ENCODE results near the gene GPR39.
A peak's percentile ranks its signal among the peaks of the same experiment; 100 is the strongest.

GPR39 gene

GRCh38 chr2:132497591-132497990 lies 81.0 kb downstream of the GPR39 start:
- DNase-seq, result peak; percentile 32

DNA sequence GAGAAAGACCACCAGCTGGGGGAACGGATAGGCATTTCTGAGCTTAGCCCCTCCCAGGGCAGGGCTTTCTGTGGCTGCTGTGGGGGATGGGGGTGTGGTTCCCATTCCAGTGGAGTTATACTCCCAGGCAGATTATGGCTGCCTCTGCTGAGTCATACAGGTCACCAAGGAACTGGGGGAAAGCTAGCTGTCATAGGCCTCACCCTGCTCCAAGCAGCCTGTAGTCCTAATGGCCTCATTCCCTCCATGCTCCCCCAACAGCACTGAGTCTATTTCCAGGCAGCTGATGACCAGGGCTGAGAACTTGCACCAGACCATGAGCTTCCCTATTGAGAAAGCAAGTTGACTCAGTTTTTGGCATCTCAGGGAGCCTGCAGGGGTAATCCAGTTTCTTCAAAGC lies 87.1 kb downstream of the GPR39 start:
- DNase-seq, result peak; percentile 34

- no peak for DNase-seq
Observed at GRCh38 chr2:132515010-132515409, 98.4 kb downstream of the GPR39 start.

DNA sequence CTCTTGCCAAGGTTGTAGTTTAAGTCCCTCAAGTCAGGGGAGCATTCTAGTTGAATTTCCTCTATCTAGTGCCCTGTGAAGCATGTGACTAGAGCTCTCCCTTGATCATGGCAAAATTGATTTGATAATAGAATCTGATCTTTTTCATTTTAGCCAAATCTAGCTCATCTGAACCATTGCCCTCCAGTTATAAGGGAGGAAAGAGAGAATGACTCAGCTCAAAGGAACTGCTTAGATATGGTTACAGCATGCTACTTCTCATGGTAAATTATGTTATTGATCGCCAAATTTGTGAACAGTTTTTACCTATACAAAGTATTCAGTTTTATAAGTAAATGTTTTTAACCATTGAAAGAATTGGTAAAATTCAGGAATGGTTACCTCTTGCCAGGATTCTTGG lies 100.8 kb downstream of the GPR39 start:
- DNase-seq, result peak; percentile 4

DNA sequence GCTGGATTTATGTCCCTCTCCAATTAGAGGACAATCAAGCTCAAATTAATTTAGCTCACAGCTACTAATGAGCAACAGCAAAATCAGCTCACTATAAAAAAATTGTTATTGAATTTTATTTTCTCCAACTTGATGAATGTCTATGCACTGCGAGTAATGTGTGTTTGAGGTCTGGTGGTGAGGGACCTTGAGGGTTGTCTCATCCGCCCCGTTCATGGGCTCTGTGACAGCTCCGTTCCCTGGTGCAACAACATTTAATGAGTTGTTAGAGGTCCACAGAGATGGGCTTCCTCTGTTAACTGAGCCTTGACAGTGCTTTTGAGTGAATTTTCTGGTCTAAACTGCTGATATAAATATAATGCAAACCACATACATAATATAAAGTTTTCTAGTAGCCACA lies 101.7 kb downstream of the GPR39 start:
- DNase-seq, result no peak

- DNase-seq, result no peak
Observed at GRCh38 chr2:132519566-132519965, 103.0 kb downstream of the GPR39 start.

- peak; percentile 59 for DNase-seq
Observed at GRCh38 chr2:132521341-132521740, 104.7 kb downstream of the GPR39 start.

DNA sequence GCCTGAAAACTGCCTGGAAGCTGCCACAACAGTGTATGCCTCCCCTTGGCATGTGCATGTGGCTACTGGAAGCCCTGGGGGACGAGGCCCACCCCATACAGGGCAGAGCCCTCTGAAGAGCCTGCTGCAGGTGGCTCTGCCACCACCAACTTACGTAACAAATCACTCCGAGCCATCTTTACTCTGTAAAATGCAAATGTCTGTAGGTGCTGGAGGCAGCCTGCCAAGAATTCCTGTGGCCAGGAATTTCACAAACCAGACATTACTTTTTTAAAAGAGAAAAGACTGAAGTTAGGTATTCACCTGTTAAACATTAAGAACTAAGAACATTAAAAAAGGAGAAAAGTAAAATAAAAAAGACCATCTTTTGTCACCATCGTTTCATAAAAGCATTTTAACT lies 106.3 kb downstream of the GPR39 start:
- DNase-seq, result no peak

- peak; percentile 74 for DNase-seq
Observed at GRCh38 chr2:132537061-132537460, 120.5 kb downstream of the GPR39 start.

GRCh38 chr2:132538331-132538855 lies 121.8 kb downstream of the GPR39 start:
- DNase-seq, result no peak

- DNase-seq, result no peak
Observed at GRCh38 chr2:132540166-132540565, 123.6 kb downstream of the GPR39 start.

DNA sequence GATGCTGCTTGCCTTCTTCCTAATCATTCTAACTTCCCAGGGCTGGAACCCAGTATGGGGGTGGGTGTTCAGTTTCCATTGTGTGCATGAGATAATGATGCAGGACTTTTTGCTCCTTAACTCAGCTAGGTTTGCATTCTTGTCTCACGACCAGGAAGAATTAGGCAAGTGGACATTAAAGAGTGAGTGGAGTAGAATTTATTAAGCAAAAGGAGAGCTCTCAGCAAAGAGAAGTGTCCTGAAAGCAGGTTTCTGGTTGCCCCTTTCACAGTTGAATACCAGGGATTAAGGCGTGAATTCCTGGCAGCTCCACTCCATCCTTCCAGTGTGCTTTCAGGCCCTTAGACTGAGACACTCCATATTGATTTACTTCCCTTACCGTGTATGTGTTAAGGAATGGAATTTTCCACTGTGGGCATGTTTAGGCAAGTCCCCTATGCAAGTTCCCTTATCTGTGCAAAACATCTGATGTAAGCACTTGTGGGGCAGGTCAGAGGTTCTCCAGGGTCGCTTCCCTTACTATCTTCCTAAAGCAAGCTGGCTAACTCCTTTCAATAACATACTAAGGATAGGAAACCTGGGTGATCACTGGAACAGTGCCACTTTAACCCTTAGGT lies 126.5 kb downstream of the GPR39 start:
- DNase-seq, result peak; percentile 15

DNA sequence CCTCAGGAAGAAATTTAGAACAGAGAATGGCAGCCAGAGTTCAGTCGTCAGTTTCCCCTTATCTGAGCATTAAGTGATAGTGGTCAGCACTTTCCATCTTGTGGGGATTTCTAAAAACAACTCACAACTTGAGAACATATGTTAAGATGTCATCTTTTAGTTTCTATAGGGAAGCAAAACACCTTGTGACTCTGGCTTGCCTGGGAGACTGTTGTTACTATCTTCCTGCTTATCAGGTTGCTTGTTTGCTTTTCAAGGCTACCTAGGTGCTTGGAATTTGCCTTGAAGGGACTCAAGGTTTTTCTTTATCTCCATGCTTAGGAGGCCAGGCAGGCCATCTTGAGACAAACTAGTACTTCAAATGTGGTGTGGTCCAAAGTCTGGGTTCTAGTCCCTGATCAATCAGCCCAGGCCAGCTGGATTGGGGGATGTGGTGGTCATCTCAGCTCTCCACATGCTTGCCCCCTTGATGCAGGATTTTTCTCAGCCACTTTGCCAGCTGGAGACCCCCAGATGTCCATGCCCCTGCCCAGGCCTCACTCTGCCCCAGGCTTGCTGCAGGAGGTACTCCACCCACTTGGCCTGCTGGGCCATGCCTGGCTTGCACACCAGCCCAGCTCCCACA lies 127.5 kb downstream of the GPR39 start:
- no peak for DNase-seq

DNA sequence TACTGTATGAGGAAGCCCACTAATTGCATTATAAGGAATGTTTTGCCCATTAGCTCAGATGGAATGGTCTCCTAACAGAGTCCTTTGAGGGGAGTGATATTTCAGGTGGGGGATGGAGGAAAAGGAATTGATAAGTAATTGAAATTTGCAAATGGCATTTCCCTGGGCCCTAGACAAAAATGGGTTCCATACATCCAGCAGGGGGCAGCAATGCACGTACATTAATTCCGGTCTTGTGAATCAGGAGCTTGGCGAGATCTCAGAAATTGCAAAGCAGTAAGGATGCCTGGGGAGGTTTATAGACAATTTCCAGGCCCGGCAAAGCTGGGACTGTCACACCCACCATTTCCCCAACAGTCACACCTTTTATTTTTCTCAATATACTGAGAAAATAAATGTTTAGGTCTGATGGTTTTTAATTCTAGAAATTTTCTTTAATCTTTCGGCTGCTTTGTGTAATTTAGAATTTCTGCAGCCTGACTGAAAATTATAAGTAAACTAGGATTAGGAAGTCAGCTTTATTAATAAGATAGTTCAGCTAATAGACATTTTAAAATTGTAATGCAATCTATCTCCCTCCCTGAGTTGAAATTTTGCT lies 130.6 kb downstream of the GPR39 start:
- peak; percentile 78 for DNase-seq

DNA sequence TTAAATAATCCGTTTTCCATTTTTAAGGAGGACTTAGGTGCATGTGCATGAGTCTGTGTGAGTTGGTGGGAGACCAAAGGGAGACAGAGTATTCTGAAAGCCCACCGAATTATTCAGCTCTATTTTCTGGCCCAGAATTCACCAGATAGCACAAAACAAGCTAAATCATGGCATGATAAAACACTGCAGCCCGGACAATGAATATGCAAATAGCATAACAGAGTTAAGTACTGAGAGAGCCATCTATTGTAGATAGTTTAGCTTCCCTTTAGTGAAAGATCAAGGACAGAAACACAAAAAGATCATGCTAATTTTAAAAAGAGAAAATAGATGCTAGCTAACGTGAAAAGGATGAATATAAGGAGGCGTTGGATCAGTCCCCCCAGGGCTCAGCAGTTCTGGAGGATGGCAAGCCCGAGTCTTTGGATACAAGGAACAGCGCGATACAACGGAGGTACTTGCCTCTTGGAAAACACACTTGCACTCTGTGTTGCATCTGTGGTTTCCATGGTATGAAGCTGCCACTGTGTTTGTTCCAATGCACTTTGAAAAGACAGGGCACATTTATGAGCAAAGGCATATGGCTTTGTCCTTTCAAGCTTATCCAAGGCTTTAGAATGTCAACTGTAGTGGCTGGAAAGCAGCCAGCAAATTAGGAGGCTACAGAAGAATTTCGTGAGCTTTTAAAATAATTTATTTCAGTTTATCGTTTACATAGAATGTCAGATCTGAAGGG lies 133.5 kb downstream of the GPR39 start:
- peak; percentile 11 for DNase-seq

GRCh38 chr2:132550946-132551345 lies 134.3 kb downstream of the GPR39 start:
- peak; percentile 46 for DNase-seq

DNA sequence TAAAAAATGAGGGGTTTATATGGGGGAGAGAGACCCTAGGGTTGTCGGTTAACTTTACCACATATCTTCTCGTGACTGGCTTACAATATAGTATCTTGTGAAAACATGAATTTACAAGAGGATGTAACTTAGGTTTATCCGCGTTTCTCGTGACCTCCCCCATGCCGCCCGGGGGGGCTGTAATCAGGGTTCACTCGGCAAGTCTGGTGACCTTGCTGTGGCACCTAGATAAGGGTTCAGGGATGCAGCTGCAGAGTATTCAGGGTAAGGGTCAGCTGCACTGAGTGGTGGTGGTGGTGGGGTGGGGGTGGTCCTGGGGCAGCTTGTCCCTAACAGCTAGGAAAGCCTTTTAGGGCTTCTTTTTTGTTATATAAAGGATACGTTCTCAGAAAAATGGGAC lies 141.1 kb downstream of the GPR39 start:
- DNase-seq, result no peak

GRCh38 chr2:132559326-132559725 lies 142.7 kb downstream of the GPR39 start:
- DNase-seq, result no peak

DNA sequence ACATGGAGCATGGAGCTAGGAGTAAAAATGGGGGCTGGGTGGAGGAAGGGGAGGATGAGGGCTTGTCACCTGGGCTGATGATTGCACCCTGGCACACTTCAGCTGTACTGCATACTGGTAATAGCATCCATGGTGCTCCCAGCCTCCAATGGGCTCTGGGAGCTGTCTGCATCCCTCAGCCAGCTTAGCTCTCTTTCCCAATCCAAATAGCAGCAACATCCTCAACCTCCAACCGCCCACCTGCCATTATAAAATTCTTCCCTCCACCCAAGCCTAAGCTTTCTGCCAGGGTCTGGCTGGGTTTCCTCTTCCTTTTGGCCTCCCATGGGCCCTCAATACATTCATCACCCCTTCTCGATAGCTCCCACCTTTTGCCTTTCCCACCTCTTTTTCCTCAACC lies 143.3 kb downstream of the GPR39 start:
- DNase-seq, result no peak

DNA sequence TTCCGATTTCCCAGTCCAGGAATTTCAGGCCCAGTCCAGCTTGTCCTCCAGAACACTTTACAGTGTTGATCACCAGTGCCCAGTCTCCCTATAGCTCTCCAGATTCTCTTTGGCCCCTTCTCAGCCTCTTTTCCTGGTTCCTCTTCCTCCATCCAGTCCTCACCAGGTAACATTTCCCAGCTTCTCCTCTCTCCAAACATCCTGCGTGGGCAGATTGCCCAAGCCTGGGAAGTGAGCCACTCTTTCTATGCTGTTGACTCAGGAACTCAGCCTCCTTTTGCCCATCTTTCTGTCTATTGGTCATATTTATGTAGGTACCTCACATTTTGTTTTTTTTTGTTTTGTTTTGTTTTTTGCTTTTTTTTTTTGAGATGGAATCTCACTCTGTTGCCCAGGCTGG lies 144.0 kb downstream of the GPR39 start:
- no peak for DNase-seq

- DNase-seq, result peak; percentile 9
Observed at GRCh38 chr2:132562245-132562644, 145.6 kb downstream of the GPR39 start.

GRCh38 chr2:132564065-132564464 lies 147.5 kb downstream of the GPR39 start:
- no peak for DNase-seq

- DNase-seq, result no peak
Observed at GRCh38 chr2:132566379-132566778, 149.8 kb downstream of the GPR39 start.

Data from fibroblast of skin of back (primary cell).